ENCODE data around the gene RNF121.

DNA sequence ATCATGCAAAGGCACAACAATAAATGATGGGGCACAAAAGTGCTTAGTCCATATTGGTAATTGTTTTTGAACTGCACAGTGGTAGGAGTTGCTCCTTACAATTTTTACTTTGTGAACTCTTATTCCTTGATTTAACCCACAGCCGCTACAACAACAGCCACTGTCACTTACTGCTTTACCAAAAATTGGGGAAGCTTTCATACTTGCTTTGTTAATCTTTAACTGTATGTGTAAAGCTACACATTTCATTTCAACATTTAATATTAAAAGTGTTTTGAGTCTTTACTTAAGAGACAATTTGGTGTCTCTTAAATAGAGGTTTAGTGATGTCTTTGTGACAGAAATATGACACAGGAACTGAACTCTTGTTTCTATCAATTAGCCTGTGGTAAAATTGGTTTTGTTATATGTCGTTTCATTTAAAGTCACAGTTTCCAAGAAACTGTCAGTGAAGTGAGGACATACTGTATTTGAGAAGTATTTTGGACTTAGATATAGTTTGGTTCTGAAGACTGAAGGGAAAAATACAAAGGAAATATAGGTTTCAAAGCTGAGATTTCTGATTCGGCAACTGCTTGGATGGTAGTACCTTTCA is 63.4 kb downstream of the RNF121 start:
- no peak for TF ChIP-seq EZH2 (IDR thresholded peaks at IDR 0.05; ENCODE audit: low read length, missing control alignments)
- TF ChIP-seq, protein P1, sequence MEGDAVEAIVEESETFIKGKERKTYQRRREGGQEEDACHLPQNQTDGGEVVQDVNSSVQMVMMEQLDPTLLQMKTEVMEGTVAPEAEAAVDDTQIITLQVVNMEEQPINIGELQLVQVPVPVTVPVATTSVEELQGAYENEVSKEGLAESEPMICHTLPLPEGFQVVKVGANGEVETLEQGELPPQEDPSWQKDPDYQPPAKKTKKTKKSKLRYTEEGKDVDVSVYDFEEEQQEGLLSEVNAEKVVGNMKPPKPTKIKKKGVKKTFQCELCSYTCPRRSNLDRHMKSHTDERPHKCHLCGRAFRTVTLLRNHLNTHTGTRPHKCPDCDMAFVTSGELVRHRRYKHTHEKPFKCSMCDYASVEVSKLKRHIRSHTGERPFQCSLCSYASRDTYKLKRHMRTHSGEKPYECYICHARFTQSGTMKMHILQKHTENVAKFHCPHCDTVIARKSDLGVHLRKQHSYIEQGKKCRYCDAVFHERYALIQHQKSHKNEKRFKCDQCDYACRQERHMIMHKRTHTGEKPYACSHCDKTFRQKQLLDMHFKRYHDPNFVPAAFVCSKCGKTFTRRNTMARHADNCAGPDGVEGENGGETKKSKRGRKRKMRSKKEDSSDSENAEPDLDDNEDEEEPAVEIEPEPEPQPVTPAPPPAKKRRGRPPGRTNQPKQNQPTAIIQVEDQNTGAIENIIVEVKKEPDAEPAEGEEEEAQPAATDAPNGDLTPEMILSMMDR (conservative IDR thresholded peaks at IDR 0.05 in 1 of 2, IDR thresholded peaks at IDR 0.05 in 1 of 2; ENCODE audit: low read depth in 1 of 2, low read length in 2 of 2) = no peak

Data from fibroblast of lung (primary cell).